ENCODE data around the gene STXBP5. TPM values are rescaled to one million over a fixed set of nuclear protein-coding genes. Genes with fewer than 3 reads are reported as not detected.

STXBP5 gene
- total RNA-seq, 2 experiments from 2014 or later: 11.4 to 11.5 TPM

DNA sequence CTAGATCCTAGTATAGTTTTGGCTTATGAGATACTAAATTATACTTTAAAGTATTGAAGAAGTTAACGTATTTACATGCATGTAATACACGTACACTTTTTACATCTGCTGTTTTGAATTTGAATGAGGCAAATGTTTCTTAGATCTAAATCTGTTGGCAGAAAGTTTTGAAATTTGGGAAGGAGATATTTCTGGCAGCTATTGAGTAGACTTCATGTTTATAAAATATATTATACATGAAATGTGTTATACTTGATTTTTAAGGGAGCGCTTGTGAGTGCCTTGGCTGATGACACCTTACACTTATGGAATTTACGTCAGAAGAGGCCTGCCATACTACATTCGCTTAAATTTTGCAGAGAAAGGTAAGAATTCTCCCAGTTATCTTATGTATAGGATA lies 34.7 kb downstream of the STXBP5 start:
- TF ChIP-seq, protein P1, sequence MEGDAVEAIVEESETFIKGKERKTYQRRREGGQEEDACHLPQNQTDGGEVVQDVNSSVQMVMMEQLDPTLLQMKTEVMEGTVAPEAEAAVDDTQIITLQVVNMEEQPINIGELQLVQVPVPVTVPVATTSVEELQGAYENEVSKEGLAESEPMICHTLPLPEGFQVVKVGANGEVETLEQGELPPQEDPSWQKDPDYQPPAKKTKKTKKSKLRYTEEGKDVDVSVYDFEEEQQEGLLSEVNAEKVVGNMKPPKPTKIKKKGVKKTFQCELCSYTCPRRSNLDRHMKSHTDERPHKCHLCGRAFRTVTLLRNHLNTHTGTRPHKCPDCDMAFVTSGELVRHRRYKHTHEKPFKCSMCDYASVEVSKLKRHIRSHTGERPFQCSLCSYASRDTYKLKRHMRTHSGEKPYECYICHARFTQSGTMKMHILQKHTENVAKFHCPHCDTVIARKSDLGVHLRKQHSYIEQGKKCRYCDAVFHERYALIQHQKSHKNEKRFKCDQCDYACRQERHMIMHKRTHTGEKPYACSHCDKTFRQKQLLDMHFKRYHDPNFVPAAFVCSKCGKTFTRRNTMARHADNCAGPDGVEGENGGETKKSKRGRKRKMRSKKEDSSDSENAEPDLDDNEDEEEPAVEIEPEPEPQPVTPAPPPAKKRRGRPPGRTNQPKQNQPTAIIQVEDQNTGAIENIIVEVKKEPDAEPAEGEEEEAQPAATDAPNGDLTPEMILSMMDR (IDR thresholded peaks at IDR 0.05): no peak
- Mint-ChIP-seq H3K4me3 (no peak overlapping the region), H3K36me3 (ENCODE audit: low read depth) (peaks cover 30% of the 10 kb centered on the region), H3K9me3 (no peaks in the 10 kb centered on the region), H3K4me1 (ENCODE audit: low read depth) (no peaks in the 10 kb centered on the region), H3K27ac (no peak overlapping the region), H3K27me3 (no peaks in the 10 kb centered on the region)
- DNase-seq (no peak), ATAC-seq (no peak)
- intact Hi-C loops (cut with micrococcal nuclease): no loop called here
- CTCF ChIA-PET: no interaction called here
- POLR2A ChIA-PET: no interaction called here

DNA sequence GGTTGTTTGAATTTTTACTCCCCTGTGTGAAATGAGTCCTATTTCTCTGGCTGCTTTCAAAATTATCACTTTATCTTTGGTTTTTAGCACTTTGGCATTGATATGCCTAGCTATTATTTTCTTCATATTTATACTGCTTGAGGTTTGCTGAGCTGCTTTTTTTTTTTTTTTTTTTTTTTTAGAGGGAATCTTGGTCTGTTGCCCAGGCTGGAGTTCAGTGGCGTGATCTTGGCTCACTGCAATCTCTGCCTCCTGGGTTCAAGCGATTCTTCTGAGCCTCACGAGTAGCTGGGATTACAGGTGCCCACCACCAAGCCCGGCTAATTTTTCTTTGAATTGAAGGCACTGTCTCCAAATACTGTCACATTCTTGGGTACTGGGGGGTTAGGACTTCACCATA lies 40.6 kb downstream of the STXBP5 start:
- TF ChIP-seq, protein P1 (IDR thresholded peaks at IDR 0.05): no peak
- Mint-ChIP-seq H3K27ac (no peak overlapping the region), H3K4me3 (no peak overlapping the region), H3K36me3 (ENCODE audit: low read depth) (peaks cover 28% of the 10 kb centered on the region), H3K9me3 (peaks cover under 1% of the 10 kb centered on the region), H3K4me1 (ENCODE audit: low read depth) (peaks cover 11% of the 10 kb centered on the region), H3K27me3 (no peaks in the 10 kb centered on the region)
- ChIA-PET CTCF (interaction anchor here (1.2 to 1.4 kb wide), 2 partner anchors 11 to 173 kb away, joined by 3 read pairs; no protein-coding TSS in a partner anchor), POLR2A (no interaction called here)
- ATAC-seq (no peak), DNase-seq (no peak)
- intact Hi-C loops (cut with micrococcal nuclease): no loop called here

DNA sequence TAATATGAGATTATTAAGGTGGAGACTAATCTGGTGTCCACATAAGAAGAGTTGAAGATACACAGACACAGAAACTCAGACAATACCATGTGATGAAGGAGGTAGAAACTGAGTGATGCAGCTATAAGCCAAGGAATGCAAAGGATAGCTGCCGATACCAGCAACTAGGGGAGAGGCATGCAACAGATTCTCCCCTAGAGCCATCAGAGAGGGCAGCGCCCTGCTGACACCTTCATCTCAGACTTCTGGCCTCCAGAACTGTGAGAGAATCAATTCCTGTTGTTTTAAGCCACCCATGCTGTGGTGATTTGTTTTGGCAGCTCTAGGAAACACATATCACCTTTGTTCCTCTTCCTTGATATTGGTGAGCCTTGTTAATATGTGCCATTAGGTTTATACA lies 41.5 kb downstream of the STXBP5 start:
- POLR2A ChIA-PET: no interaction called here
- no peak overlapping the region for H3K27ac Mint-ChIP-seq
- intact Hi-C loops (cut with micrococcal nuclease): no loop called here
- H3K9me3 Mint-ChIP-seq: peaks cover 3% of the 10 kb centered on the region
- H3K4me3 Mint-ChIP-seq: no peak overlapping the region
- no peaks in the 10 kb centered on the region for H3K27me3 Mint-ChIP-seq
- peaks cover 11% of the 10 kb centered on the region for H3K4me1 Mint-ChIP-seq (ENCODE audit: low read depth)
- DNase-seq (no peak), ATAC-seq (no peak)
- TF ChIP-seq, protein P1 (IDR thresholded peaks at IDR 0.05): no peak
- CTCF ChIA-PET: interaction anchor here (1.2 to 1.4 kb wide), 3 partner anchors 11 to 174 kb away, joined by 3 read pairs; no protein-coding TSS in a partner anchor
- peaks cover 33% of the 10 kb centered on the region for H3K36me3 Mint-ChIP-seq (ENCODE audit: low read depth)

DNA sequence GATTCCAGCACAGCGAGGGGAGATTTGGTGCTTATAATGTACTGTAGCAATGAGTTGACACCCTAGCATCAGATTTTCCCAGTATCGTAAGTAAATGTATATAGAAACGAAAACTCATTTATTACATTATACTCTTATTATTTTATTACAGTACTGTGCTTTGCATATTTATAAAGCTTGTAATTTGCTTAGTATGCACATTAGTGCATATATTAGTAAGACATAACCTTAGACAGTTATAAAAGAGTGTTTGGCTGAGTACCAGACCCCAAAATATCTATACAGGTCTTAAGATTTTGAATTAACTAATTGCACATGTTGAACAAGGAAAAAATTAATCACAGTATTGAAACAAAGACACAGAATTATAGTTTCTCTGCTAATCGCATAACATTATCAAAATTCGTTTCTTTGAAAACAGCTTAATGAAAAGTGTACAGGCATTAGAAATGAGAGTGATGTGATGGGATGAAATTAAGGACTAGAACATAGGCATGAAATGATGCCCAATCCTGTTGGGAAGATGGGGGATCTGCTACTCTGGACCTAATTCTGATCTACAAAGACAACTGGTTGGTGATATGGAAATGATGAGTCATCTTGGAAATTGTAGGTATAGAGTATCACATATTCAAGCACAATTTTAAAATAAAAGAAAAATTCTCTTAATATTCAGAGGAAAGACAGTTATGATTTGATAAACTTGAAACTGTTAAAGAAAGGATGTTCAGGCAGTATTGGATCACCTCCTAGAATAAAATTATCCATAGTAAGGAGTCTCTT lies 42.8 kb downstream of the STXBP5 start:
- POLR2A ChIA-PET: no interaction called here
- CTCF ChIA-PET: no interaction called here
- no peak for DNase-seq
- TF ChIP-seq, protein P1 (IDR thresholded peaks at IDR 0.05): no peak
- H3K4me1 Mint-ChIP-seq (ENCODE audit: low read depth): peaks cover 11% of the 10 kb centered on the region
- H3K27me3 Mint-ChIP-seq: no peaks in the 10 kb centered on the region
- intact Hi-C loops (cut with micrococcal nuclease): no loop called here
- no peak overlapping the region for H3K27ac Mint-ChIP-seq
- H3K36me3 Mint-ChIP-seq (ENCODE audit: low read depth): peaks cover 40% of the 10 kb centered on the region
- ATAC-seq: no peak
- peaks cover 6% of the 10 kb centered on the region for H3K9me3 Mint-ChIP-seq
- H3K4me3 Mint-ChIP-seq: no peak overlapping the region

DNA sequence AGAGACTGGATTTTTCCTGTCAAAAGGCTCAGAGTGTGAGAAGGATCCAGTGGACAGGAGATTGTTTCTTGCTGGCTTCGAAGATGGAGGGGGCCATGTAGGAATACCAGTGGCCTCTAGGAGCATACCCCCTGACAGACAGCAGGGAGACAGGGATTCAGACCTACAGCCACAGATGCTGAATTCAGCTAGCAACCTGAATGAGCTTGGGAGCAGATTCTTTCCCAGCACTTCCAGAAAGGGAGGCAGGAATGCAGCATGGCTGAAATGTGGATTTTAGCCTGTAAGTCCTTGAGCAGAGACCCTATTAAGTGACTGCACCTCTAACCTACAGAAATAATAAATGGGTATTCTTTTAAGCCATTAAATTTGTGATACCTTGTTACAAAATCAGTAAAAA lies 44.6 kb downstream of the STXBP5 start:
- POLR2A ChIA-PET: no interaction called here
- peaks cover 53% of the 10 kb centered on the region for H3K36me3 Mint-ChIP-seq (ENCODE audit: low read depth)

More for the DNA sequence above, 44.6 kb downstream of the STXBP5 start:
- no peak overlapping the region for H3K4me3 Mint-ChIP-seq
- H3K9me3 Mint-ChIP-seq: peaks cover 15% of the 10 kb centered on the region
- intact Hi-C loops (cut with micrococcal nuclease): no loop called here
- peaks cover 11% of the 10 kb centered on the region for H3K4me1 Mint-ChIP-seq (ENCODE audit: low read depth)
- no peak overlapping the region for H3K27ac Mint-ChIP-seq
- TF ChIP-seq, protein P1 (IDR thresholded peaks at IDR 0.05): no peak
- no peak for ATAC-seq
- no peak for DNase-seq
- CTCF ChIA-PET: interaction anchor here (0.7 kb wide), 1 partner anchor 24 kb away, joined by 3 read pairs; no protein-coding TSS in a partner anchor
- no peaks in the 10 kb centered on the region for H3K27me3 Mint-ChIP-seq

Measured in activated CD8-positive, alpha-beta T cell treated with anti-CD3 and anti-CD28 coated beads for 36 hours (primary cell).